ENCODE data around the gene MT1M.

Gene MT1M

GRCh38 chr16:56679078-56679730 is 46.7 kb downstream of the MT1M start:
- DNase-seq: no peak

GRCh38 chr16:56679818-56680217 is 47.4 kb downstream of the MT1M start:
- no peak for DNase-seq

- DNase-seq: peak; percentile 82 to 84
These were observed 49.7 kb downstream of the MT1M start, which contains the start of gene MT1X for GRCh38 chr16:56681939-56682702. TSS of gene MT1X (plus strand) at chr16:56682470. CDS start at chr16:56682541, 71 bp downstream.

- DNase-seq: peak in 1 of 2 donors; percentile 15
These were observed 50.4 kb downstream of the MT1M start for GRCh38 chr16:56682703-56683397.
